ENCODE results near the gene MATR3. TPM values are rescaled to one million over a fixed set of nuclear protein-coding genes. Genes with fewer than 3 reads are reported as not detected.

MATR3 gene
- total RNA-seq = 214 and 265 TPM in 2 replicates

DNA sequence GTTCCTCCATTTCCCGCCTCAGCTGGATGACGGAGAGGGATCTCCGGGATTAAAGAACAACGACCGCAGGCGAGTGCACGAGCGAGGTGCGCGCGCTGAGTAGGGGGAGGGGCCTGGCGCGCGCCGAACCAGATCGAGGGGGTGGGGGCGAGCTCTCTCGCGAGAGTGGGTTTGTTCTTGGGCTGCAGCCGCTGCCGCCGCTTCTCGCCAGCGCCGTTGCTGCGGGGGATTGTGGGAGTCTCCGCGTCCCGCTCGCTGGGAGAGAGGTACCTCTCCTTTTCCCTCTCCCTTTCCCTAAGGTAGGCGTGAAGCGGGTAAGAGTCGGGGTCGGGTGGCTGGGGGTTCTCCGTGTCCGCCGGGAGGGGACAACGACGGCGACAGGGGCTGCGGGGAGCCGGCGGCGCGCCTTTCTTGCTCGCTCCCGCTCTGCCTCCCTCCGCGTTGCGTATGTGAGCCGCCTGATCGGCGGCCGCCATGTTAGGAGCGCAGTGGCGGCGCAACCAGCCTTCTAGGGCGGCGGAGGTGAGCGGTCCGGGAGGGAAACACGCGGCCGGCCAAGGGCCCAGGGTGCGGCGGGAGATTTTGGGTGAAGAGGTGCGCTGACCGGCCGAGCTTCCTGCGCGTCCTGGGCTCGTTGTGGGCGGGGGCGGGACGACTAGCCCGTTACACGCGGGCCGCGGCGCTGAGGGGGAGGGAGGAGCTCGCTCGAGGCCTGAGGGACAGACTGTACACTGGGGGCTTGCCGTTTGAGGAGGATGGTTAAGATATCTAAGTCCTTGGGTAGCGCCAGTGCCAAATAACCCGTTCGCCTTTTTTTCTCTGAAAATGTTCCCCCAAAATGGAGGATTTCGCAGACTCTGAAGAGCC, at the start of gene MATR3:
Gene MATR3 (plus strand): TSS at position 234 of the 867 bp plus-strand sequence. CDS start 13,676 bp downstream, outside the sequence.

GRCh38 chr5:139341689-139342422, 48.3 kb downstream of the MATR3 start, which contains the start of gene PAIP2:
Gene PAIP2 (plus strand): TSS chr5:139341854. CDS start chr5:139363785, 21,931 bp downstream.

Other genes with a start within 250 kb of the MATR3 start
- gene SIL1, start 95.4 kb upstream of the MATR3 start, total RNA-seq = 83.8 and 86.5 TPM in 2 replicates
- gene PAIP2, start 48.1 kb downstream of the MATR3 start, total RNA-seq = 54.9 and 65.0 TPM in 2 replicates
- not detected in 2 replicates for gene SLC23A1, start 89.6 kb downstream of the MATR3 start, total RNA-seq
- gene MZB1, start 96.2 kb downstream of the MATR3 start, total RNA-seq = 0.13 TPM in 1 of 2 replicates, not detected in the other
- 0.31 and 0.40 TPM in 2 replicates for gene PROB1, start 101.4 kb downstream of the MATR3 start, total RNA-seq
- gene SPATA24, start 110.3 kb downstream of the MATR3 start, total RNA-seq = 7.0 and 9.6 TPM in 2 replicates
- gene DNAJC18, start 145.8 kb downstream of the MATR3 start, total RNA-seq = 6.2 and 6.9 TPM in 2 replicates
- 6.8 and 13.7 TPM in 2 replicates for gene ECSCR, start 169.0 kb downstream of the MATR3 start, total RNA-seq
- not detected in 2 replicates for gene SMIM33, start 177.3 kb downstream of the MATR3 start, total RNA-seq
- gene STING1, start 189.0 kb downstream of the MATR3 start, total RNA-seq = 57.2 and 98.0 TPM in 2 replicates